VCaP (cell line): ENCODE measurements around the gene BCL7C.

Experiments
- H3K27ac ChIP-seq: fragments of 450-650 bp; 2 replicates; pipeline ENCODE4 v1.5.1; 2017
- CTCF ChIP-seq: fragments of 450-650 bp; conservative IDR thresholded peaks from 2 replicates; pipeline ENCODE4 v1.5.1; 2017; ENCODE audit warnings: mild to moderate bottlenecking, moderate library complexity

Gene BCL7C

GRCh38 chr16:30930160-30930571 is 36.3 kb upstream of the BCL7C start:
- H3K27ac ChIP-seq = no peak overlapping the region
- TF ChIP-seq CTCF = no peak

GRCh38 chr16:30929167-30929566 is 35.3 kb upstream of the BCL7C start:
- TF ChIP-seq CTCF = no peak
- H3K27ac ChIP-seq = no peak overlapping the region

- TF ChIP-seq CTCF = no peak
- H3K27ac ChIP-seq = no peak overlapping the region
These were observed 34.5 kb upstream of the BCL7C start for GRCh38 chr16:30928390-30928789.

- no peak overlapping the region for H3K27ac ChIP-seq
- TF ChIP-seq CTCF = no peak
These were observed 34.0 kb upstream of the BCL7C start for GRCh38 chr16:30927789-30928378.

- H3K27ac ChIP-seq = no peak overlapping the region
- TF ChIP-seq CTCF = no peak
These were observed 33.3 kb upstream of the BCL7C start for GRCh38 chr16:30926937-30927788.

- H3K27ac ChIP-seq = no peak overlapping the region
- TF ChIP-seq CTCF = no peak
These were observed 32.3 kb upstream of the BCL7C start for GRCh38 chr16:30925995-30926811.

GRCh38 chr16:30925632-30925987 is 31.7 kb upstream of the BCL7C start:
- no peak overlapping the region for H3K27ac ChIP-seq
- no peak for TF ChIP-seq CTCF
